Activated CD4-positive, alpha-beta T cell treated with anti-CD3 and anti-CD28 coated beads, Interleukin-2, amount 10 ng/mL, durations not matched to agents 7 days and 5 days (primary cell): ENCODE data around the gene STIM2. TPM values are rescaled to one million over a fixed set of nuclear protein-coding genes. Genes with fewer than 3 reads are reported as not detected.

ENCODE experiments used
- CTCF ChIA-PET: fragments of 350-600 bp; sonication (Branson Sonifier 250); formaldehyde crosslinking; loops from one replicate; lab custom pipeline; 2021; ENCODE audit warnings: antibody characterized with exemption; lab: Charles Lee
- POLR2A ChIA-PET: fragments of 350-600 bp; sonication (Branson Sonifier 250); formaldehyde crosslinking; loops from one replicate; lab custom pipeline; 2021; ENCODE audit warnings: antibody characterized with exemption; lab: Charles Lee
- DNase-seq: peaks from one replicate; pipeline ENCODE4 v3.0.0-alpha.2; 2020
- H3K27ac Mint-ChIP-seq: one replicate; pipeline ENCODE4 v1.8.0; 2021; ENCODE audit warnings: mild to moderate bottlenecking, moderate library complexity, mixed read lengths
- H3K27me3 Mint-ChIP-seq: one replicate; pipeline ENCODE4 v1.8.0; 2021; ENCODE audit warnings: mixed read lengths
- H3K36me3 Mint-ChIP-seq: one replicate; pipeline ENCODE4 v1.8.0; 2021; ENCODE audit warnings: low read depth, mixed read lengths
- H3K4me1 Mint-ChIP-seq: one replicate; pipeline ENCODE4 v1.8.0; 2021; ENCODE audit warnings: mixed read lengths
- H3K4me3 Mint-ChIP-seq: one replicate; pipeline ENCODE4 v1.8.0; 2021; ENCODE audit warnings: mild to moderate bottlenecking, moderate library complexity, mixed read lengths
- H3K9me3 Mint-ChIP-seq: one replicate; pipeline ENCODE4 v1.8.0; 2021; ENCODE audit warnings: mixed read lengths
- total RNA-seq, 2 experiments: library from RNA; stranded (reverse); gene quantifications; one replicate each; pipeline ENCODE4 v1.2.3, GENCODE V29; 2021

STIM2 gene
- total RNA-seq, 2 experiments from 2014 or later, result 56.2 to 61.0 TPM

- Mint-ChIP-seq H3K27ac (peak overlapping the region; percentile 15), H3K4me1 (peaks cover 33% of the 10 kb centered on the region), H3K4me3 (peak overlapping the region; percentile 36), H3K36me3 (peaks cover 29% of the 10 kb centered on the region), H3K9me3 (peaks cover 7% of the 10 kb centered on the region), H3K27me3 (no peaks in the 10 kb centered on the region)
- ChIA-PET CTCF (no interaction called here), POLR2A (no interaction called here)
- peak; percentile 71 for DNase-seq
These were observed 125.2 kb downstream of the STIM2 start for GRCh38 chr4:26985873-26986272.

DNA sequence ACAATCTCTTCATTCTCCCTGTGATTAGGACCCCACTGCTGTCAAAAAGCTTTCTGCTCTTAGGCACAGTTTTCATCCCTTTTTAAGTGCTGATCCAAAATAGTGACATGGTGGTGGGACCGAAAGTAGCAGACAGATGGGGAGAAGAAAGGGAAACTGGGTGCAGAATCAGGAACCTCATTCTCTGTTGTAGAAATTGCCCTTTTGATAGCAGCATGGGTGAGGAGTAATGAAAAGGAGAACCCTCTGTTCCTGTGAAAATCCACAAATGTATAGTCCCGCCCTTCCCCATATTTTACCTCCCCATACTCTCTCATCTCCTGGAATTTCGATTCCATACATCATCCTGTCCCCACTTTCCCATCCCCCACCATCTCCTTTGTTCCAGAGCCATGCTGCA lies 126.5 kb downstream of the STIM2 start:
- Mint-ChIP-seq H3K36me3 (peaks cover 28% of the 10 kb centered on the region), H3K4me1 (peaks cover 34% of the 10 kb centered on the region), H3K4me3 (no peak overlapping the region), H3K27ac (peak overlapping the region; percentile 15), H3K27me3 (no peaks in the 10 kb centered on the region), H3K9me3 (peaks cover 7% of the 10 kb centered on the region)
- DNase-seq, result no peak
- POLR2A ChIA-PET, result no interaction called here
- CTCF ChIA-PET, result interaction anchor here (1.3 kb wide), 1 partner anchor 23 kb away, joined by 4 read pairs; no protein-coding TSS in a partner anchor

DNA sequence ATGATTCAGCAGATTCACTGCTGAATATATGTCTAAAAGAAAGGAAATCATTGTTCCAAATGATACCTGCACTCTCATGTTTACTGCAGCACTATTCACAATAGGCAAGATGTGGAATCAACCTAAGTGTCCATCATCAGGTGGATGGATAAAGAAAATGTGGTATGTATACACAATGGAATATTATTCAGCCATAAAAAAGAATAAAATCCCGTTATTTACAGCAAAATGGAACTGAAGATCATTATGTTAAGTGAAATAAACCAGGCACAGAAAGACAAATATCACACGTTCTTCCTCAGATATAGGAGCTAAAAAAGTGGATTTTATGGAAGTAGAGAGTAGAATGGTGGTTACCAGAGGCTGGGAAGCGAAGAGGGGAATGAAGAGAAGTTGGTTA lies 130.4 kb downstream of the STIM2 start:
- H3K9me3 Mint-ChIP-seq, result peaks cover 7% of the 10 kb centered on the region
- H3K4me1 Mint-ChIP-seq, result peaks cover 24% of the 10 kb centered on the region
- POLR2A ChIA-PET, result no interaction called here
- H3K36me3 Mint-ChIP-seq, result peaks cover 32% of the 10 kb centered on the region
- no peak overlapping the region for H3K27ac Mint-ChIP-seq
- no peak for DNase-seq
- CTCF ChIA-PET, result interaction anchor here (0.6 kb wide), 1 partner anchor 1072 kb away, joined by 3 read pairs; no protein-coding TSS in a partner anchor
- no peaks in the 10 kb centered on the region for H3K27me3 Mint-ChIP-seq
- no peak overlapping the region for H3K4me3 Mint-ChIP-seq

DNA sequence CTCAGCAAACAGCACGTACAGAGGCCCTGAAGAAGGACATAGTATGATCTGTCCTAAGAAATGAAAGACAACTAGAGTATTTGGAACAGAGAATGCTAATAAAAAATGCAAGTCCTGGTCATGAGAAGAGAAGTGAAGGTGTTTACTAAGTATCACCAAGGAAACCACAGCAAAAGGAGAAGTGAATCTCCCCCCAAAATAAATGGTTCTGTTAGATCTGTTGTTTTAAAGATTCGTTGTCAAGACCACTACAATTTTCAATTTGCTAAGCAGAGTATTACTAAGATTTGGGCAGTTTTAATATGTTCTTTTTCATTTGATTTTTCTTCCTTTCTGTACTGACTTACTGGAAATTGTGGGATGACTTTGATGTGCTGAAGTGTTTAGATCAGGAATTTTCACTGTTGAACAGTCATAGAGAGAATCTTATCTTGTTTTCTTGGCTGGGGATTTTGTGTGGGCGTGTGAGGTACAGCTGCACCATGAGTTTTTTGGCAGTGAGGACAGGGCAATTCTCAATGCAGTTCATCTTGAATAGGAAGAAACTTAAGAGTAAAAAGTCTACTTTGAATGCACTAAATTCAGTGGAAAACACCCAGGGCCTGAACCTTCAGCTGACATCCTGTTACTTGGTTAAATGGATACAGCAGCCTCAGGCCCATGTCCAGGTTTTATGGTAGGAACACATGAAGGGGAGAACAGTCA lies 132.2 kb downstream of the STIM2 start:
- ChIA-PET POLR2A (no interaction called here), CTCF (no interaction called here)
- Mint-ChIP-seq H3K4me3 (no peak overlapping the region), H3K9me3 (peaks cover 7% of the 10 kb centered on the region), H3K27me3 (no peaks in the 10 kb centered on the region), H3K4me1 (peaks cover 16% of the 10 kb centered on the region), H3K27ac (no peak overlapping the region), H3K36me3 (peaks cover 33% of the 10 kb centered on the region)
- DNase-seq, result no peak

- Mint-ChIP-seq H3K9me3 (peaks cover 5% of the 10 kb centered on the region), H3K4me3 (no peak overlapping the region), H3K36me3 (peaks cover 27% of the 10 kb centered on the region), H3K27me3 (no peaks in the 10 kb centered on the region), H3K27ac (no peak overlapping the region), H3K4me1 (peaks cover 13% of the 10 kb centered on the region)
- ChIA-PET CTCF (interaction anchor here (1.6 kb wide), 1 partner anchor 540 kb away, joined by 3 read pairs; no protein-coding TSS in a partner anchor), POLR2A (no interaction called here)
- DNase-seq, result no peak
These were observed 132.9 kb downstream of the STIM2 start for GRCh38 chr4:26993539-26993938.

DNA sequence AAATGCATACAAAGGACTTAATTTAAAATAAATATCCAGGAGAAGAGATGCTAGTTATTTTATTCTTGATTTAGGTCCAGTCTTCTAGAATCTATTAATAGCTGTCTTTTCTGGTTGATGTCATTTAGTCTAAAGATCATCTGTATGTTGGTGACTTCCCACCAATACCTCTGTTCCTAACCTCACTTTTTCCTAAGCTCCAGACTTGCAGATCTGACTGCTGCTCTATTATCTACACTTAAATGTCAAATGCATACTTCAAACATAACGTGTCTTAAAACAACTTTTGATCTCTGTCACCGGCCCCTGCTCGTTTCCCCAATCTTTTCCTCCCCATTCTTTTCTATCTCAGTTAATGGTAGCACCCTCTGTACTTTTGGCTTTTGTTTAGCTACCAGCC lies 133.3 kb downstream of the STIM2 start:
- no peak overlapping the region for H3K27ac Mint-ChIP-seq
- no peaks in the 10 kb centered on the region for H3K27me3 Mint-ChIP-seq
- H3K4me1 Mint-ChIP-seq, result peaks cover 13% of the 10 kb centered on the region
- POLR2A ChIA-PET, result no interaction called here
- H3K4me3 Mint-ChIP-seq, result no peak overlapping the region
- DNase-seq, result no peak
- peaks cover 5% of the 10 kb centered on the region for H3K9me3 Mint-ChIP-seq
- peaks cover 26% of the 10 kb centered on the region for H3K36me3 Mint-ChIP-seq
- CTCF ChIA-PET, result interaction anchor here (1.6 kb wide), 1 partner anchor 540 kb away, joined by 3 read pairs; no protein-coding TSS in a partner anchor

- Mint-ChIP-seq H3K27me3 (no peaks in the 10 kb centered on the region), H3K9me3 (peaks cover 4% of the 10 kb centered on the region), H3K4me1 (peaks cover 16% of the 10 kb centered on the region), H3K4me3 (no peak overlapping the region), H3K27ac (no peak overlapping the region), H3K36me3 (peaks cover 21% of the 10 kb centered on the region)
- ChIA-PET POLR2A (no interaction called here), CTCF (no interaction called here)
- DNase-seq, result no peak
These were observed 134.7 kb downstream of the STIM2 start for GRCh38 chr4:26995316-26995715.

DNA sequence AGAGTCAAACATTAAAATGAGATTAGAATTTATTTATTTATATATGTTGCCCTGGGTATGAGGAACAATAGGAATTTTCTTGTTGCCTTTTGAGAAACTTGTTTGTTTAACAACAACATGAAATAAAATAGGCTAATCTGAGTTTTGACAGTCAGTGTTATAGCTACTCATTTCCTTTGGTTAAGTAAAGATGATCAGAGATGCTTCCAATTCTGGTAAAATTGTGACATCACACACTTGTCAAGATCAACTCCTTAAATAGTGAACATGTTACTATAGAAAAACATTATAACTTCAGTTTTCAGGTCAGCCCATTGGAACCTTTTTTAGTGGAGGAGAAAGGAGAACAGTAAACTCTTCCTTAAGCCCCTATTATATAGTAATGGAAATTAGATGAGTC lies 136.1 kb downstream of the STIM2 start:
- Mint-ChIP-seq H3K9me3 (no peaks in the 10 kb centered on the region), H3K27ac (no peak overlapping the region), H3K4me1 (peaks cover 19% of the 10 kb centered on the region), H3K4me3 (no peak overlapping the region), H3K36me3 (peaks cover 11% of the 10 kb centered on the region), H3K27me3 (no peaks in the 10 kb centered on the region)
- no peak for DNase-seq
- POLR2A ChIA-PET, result no interaction called here
- CTCF ChIA-PET, result no interaction called here

GRCh38 chr4:26999689-27000088 lies 139.0 kb downstream of the STIM2 start:
- DNase-seq, result no peak
- ChIA-PET CTCF (interaction anchor here (0.6 to 3.1 kb wide), 4 partner anchors 10 to 550 kb away, joined by 3 to 15 read pairs (median 3); no protein-coding TSS in a partner anchor), POLR2A (no interaction called here)
- Mint-ChIP-seq H3K9me3 (no peaks in the 10 kb centered on the region), H3K27me3 (no peaks in the 10 kb centered on the region), H3K27ac (peak overlapping the region; percentile 46), H3K4me3 (no peak overlapping the region), H3K4me1 (peaks cover 42% of the 10 kb centered on the region), H3K36me3 (peaks cover 22% of the 10 kb centered on the region)

DNA sequence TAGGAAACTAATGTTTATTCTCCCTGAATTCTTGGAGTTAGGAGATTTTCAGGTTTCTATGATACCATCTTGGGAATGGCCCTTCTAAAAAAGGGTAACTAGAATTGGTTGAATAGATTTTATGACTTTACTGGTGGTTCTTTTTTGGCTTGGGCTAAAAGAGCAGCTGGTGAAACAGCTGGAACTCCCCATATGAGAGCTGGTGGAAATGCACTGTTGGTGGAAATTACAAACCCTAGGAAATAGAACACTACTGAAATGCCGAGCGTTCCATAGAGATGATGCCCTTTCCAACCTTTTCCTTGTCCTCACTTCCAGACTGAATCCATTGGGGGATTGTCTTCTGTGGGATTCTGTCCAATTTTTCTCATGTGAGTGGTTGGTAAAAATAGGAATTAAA lies 139.5 kb downstream of the STIM2 start:
- peaks cover 43% of the 10 kb centered on the region for H3K4me1 Mint-ChIP-seq
- CTCF ChIA-PET, result interaction anchor here (0.6 to 3.1 kb wide), 4 partner anchors 10 to 551 kb away, joined by 3 to 15 read pairs (median 4); no protein-coding TSS in a partner anchor
- no peaks in the 10 kb centered on the region for H3K9me3 Mint-ChIP-seq
- DNase-seq, result no peak
- no peak overlapping the region for H3K4me3 Mint-ChIP-seq
- no peaks in the 10 kb centered on the region for H3K27me3 Mint-ChIP-seq
- no peak overlapping the region for H3K27ac Mint-ChIP-seq
- POLR2A ChIA-PET, result no interaction called here
- H3K36me3 Mint-ChIP-seq, result peaks cover 23% of the 10 kb centered on the region

DNA sequence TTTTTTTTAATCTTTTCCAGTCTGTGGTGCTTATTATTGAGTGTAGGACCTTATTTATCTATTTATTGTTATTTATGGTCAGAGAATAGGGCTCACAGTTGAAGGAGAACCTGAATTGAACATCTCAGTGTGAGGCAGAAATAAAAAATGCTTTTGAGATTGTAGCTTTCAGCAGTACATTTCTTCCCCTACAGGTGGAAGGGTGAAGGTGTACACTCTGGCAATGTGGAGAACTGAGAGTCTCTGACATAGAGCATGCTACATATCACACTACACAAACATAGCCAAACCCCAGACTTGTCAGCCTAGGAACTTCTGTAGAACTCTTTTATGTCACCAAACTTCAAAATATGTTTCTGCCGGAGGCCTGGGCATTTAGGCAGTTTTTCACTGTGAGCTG lies 140.2 kb downstream of the STIM2 start:
- POLR2A ChIA-PET, result no interaction called here
- Mint-ChIP-seq H3K27me3 (no peaks in the 10 kb centered on the region), H3K27ac (no peak overlapping the region), H3K4me3 (no peak overlapping the region), H3K4me1 (peaks cover 41% of the 10 kb centered on the region), H3K36me3 (peaks cover 19% of the 10 kb centered on the region), H3K9me3 (no peaks in the 10 kb centered on the region)
- CTCF ChIA-PET, result interaction anchor here (1.2 to 3.1 kb wide), 2 partner anchors 9 to 22 kb away, joined by 4 to 15 read pairs; no protein-coding TSS in a partner anchor
- peak; percentile 29 for DNase-seq

DNA sequence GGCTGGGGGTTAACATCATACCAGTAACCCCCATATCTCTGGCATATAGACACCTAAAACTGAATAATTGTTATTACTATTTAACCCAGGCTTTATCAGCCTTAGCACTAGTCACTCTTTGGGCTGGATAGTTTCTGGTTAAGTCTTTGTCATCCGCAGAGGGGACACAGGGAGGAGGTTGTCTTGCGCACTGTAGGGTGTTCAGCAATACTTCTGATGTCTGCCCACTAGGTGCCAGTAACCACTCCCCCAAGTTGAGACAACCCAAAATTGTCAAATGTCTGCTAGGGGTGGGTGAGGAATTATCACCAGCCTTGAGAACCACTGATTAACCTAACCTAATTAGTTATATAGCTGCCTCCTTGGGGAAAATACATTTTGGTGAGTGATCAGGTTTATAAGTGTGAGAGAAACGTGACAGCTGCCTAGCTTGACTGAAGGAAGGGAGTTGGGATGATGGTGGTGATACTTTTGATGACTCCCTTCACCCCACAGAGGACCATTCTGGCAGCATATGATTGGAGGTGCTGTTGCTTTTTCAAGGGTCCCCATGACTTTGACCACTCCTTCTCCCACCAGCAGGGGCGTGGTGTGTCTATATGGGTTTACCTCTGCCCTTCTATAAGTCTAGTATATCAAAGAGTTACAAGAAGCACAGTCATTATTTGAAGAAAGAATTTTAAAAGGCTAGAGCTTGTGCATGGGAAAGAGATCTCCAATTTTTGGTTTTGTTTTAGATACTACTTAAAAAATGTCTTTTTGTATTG lies 140.9 kb downstream of the STIM2 start:
- H3K36me3 Mint-ChIP-seq, result peaks cover 17% of the 10 kb centered on the region
- H3K27ac Mint-ChIP-seq, result no peak overlapping the region
- POLR2A ChIA-PET, result no interaction called here
- peaks cover 38% of the 10 kb centered on the region for H3K4me1 Mint-ChIP-seq
- no peaks in the 10 kb centered on the region for H3K27me3 Mint-ChIP-seq
- H3K9me3 Mint-ChIP-seq, result no peaks in the 10 kb centered on the region
- no peak overlapping the region for H3K4me3 Mint-ChIP-seq
- DNase-seq, result no peak
- CTCF ChIA-PET, result interaction anchor here (1.2 to 3.1 kb wide), 2 partner anchors 8 to 21 kb away, joined by 4 to 15 read pairs; no protein-coding TSS in a partner anchor

DNA sequence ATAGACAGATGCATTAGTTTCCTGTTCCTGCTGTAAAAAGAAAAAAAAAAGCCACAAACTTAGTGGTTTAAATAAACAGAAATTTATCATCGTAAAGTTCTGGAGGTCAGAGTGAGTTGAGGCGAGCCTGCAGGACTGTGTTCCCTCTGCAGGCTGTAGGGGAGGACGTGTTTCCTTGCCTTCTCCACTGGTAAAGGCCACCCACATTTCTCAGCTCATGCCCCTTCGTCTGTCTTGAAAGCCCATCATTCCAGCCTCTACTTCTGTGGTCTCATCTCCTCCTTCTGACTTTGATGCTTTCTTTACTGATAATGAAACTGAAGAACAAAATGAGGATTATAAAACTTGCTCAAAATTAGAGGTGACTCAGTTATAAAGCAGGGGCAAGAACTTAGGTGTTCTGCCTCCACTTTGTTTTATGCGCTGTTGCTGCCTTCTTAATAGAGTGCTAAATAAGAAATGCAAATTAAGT lies 143.0 kb downstream of the STIM2 start:
- peak overlapping the region; percentile 56 for H3K27ac Mint-ChIP-seq
- POLR2A ChIA-PET, result no interaction called here
- H3K27me3 Mint-ChIP-seq, result no peaks in the 10 kb centered on the region
- H3K9me3 Mint-ChIP-seq, result no peaks in the 10 kb centered on the region
- CTCF ChIA-PET, result interaction anchor here (0.6 kb wide), 1 partner anchor 31 kb away, joined by 6 read pairs; no protein-coding TSS in a partner anchor
- H3K4me1 Mint-ChIP-seq, result peaks cover 36% of the 10 kb centered on the region
- peaks cover 15% of the 10 kb centered on the region for H3K36me3 Mint-ChIP-seq
- H3K4me3 Mint-ChIP-seq, result peak overlapping the region; percentile 38
- no peak for DNase-seq
